Activated T-helper 2 cell treated with anti-CD3 and anti-CD28 coated beads, Interferon-gamma antibody, Interleukin-2, Interleukin-4, amounts not matched to agents 10 μg/mL and 5 μg/mL and 100 μg/mL, durations not matched to agents 14 hours and 24 hours and 36 hours (primary cell): ENCODE results near the gene SLC29A3. TPM values are rescaled to one million over a fixed set of nuclear protein-coding genes. Genes with fewer than 3 reads are reported as not detected.

Experiments used
- DNase-seq: peaks from one replicate; pipeline ENCODE4 v3.0.0; 2021; ENCODE audit warnings: low spot score
- H3K27ac Mint-ChIP-seq: one replicate; pipeline ENCODE4 v1.8.0; 2021; ENCODE audit warnings: mixed read lengths
- H3K27me3 Mint-ChIP-seq: one replicate; pipeline ENCODE4 v1.8.0; 2021; ENCODE audit warnings: low read depth, mixed read lengths
- H3K36me3 Mint-ChIP-seq: one replicate; pipeline ENCODE4 v1.8.0; 2021; ENCODE audit warnings: low read depth, mixed read lengths
- H3K4me1 Mint-ChIP-seq: one replicate; pipeline ENCODE4 v1.8.0; 2021; ENCODE audit warnings: low read depth, mixed read lengths
- H3K4me3 Mint-ChIP-seq: one replicate; pipeline ENCODE4 v1.8.0; 2021; ENCODE audit warnings: low read depth, mild to moderate bottlenecking, moderate library complexity, mixed read lengths
- H3K9me3 Mint-ChIP-seq: one replicate; pipeline ENCODE4 v1.8.0; 2021; ENCODE audit warnings: mixed read lengths
- intact Hi-C: fragments of 100-400 bp; cut with micrococcal nuclease; formaldehyde crosslinking; loops from one replicate; pipeline ENCODE4 v1.15.1; 2023
- total RNA-seq: library from RNA; stranded (reverse); gene quantifications from 2 replicates; pipeline ENCODE4 v1.2.3, GENCODE V29; 2022

Gene SLC29A3
- total RNA-seq, 1 donor from 2014 or later: 7.2 TPM

GRCh38 chr10:71365366-71365765, 46.3 kb downstream of the SLC29A3 start:
- Mint-ChIP-seq H3K27ac (no peak overlapping the region), H3K4me3 (no peak overlapping the region), H3K9me3 (no peaks in the 10 kb centered on the region), H3K36me3 (no peaks in the 10 kb centered on the region), H3K4me1 (peaks cover 7% of the 10 kb centered on the region), H3K27me3 (peaks cover 3% of the 10 kb centered on the region)
- intact Hi-C loops: no loop called here
- no peak for DNase-seq

GRCh38 chr10:71366690-71367089, 47.6 kb downstream of the SLC29A3 start:
- H3K4me3 Mint-ChIP-seq: no peak overlapping the region
- H3K27ac Mint-ChIP-seq: no peak overlapping the region
- H3K4me1 Mint-ChIP-seq: peaks cover 9% of the 10 kb centered on the region
- DNase-seq: no peak
- peaks cover 5% of the 10 kb centered on the region for H3K27me3 Mint-ChIP-seq
- H3K36me3 Mint-ChIP-seq: no peaks in the 10 kb centered on the region
- intact Hi-C loops: no loop called here
- H3K9me3 Mint-ChIP-seq: no peaks in the 10 kb centered on the region

- Mint-ChIP-seq H3K27ac (no peak overlapping the region), H3K36me3 (no peaks in the 10 kb centered on the region), H3K4me3 (no peak overlapping the region), H3K9me3 (no peaks in the 10 kb centered on the region), H3K4me1 (peaks cover 9% of the 10 kb centered on the region), H3K27me3 (peaks cover 8% of the 10 kb centered on the region)
- no peak for DNase-seq
- intact Hi-C loops: no loop called here
Measured at GRCh38 chr10:71367271-71367670, 48.2 kb downstream of the SLC29A3 start.

GRCh38 chr10:71368176-71368575, 49.1 kb downstream of the SLC29A3 start:
- Mint-ChIP-seq H3K27ac (no peak overlapping the region), H3K9me3 (no peaks in the 10 kb centered on the region), H3K4me3 (no peak overlapping the region), H3K36me3 (no peaks in the 10 kb centered on the region), H3K4me1 (peaks cover 9% of the 10 kb centered on the region), H3K27me3 (peaks cover 8% of the 10 kb centered on the region)
- no peak for DNase-seq
- intact Hi-C loops: no loop called here

- Mint-ChIP-seq H3K9me3 (no peaks in the 10 kb centered on the region), H3K27me3 (peaks cover 8% of the 10 kb centered on the region), H3K4me3 (no peak overlapping the region), H3K36me3 (no peaks in the 10 kb centered on the region), H3K27ac (no peak overlapping the region), H3K4me1 (peaks cover 9% of the 10 kb centered on the region)
- intact Hi-C loops: no loop called here
- no peak for DNase-seq
Measured at GRCh38 chr10:71368643-71369042, 49.6 kb downstream of the SLC29A3 start.

- H3K27ac Mint-ChIP-seq: no peak overlapping the region
- H3K4me1 Mint-ChIP-seq: peaks cover 5% of the 10 kb centered on the region
- H3K27me3 Mint-ChIP-seq: peaks cover 8% of the 10 kb centered on the region
- no peak for DNase-seq
- intact Hi-C loops: no loop called here
- H3K36me3 Mint-ChIP-seq: no peaks in the 10 kb centered on the region
- H3K9me3 Mint-ChIP-seq: no peaks in the 10 kb centered on the region
- no peak overlapping the region for H3K4me3 Mint-ChIP-seq
Measured at GRCh38 chr10:71369602-71370001, 50.5 kb downstream of the SLC29A3 start.

- Mint-ChIP-seq H3K27ac (no peak overlapping the region), H3K9me3 (no peaks in the 10 kb centered on the region), H3K4me1 (peaks cover 4% of the 10 kb centered on the region), H3K4me3 (no peak overlapping the region), H3K36me3 (no peaks in the 10 kb centered on the region), H3K27me3 (peaks cover 8% of the 10 kb centered on the region)
- intact Hi-C loops: no loop called here
- no peak for DNase-seq
Measured at GRCh38 chr10:71370031-71370430, 51.0 kb downstream of the SLC29A3 start.

- DNase-seq: no peak
- H3K4me1 Mint-ChIP-seq: peaks cover 9% of the 10 kb centered on the region
- H3K27ac Mint-ChIP-seq: no peak overlapping the region
Measured at GRCh38 chr10:71371750-71372166, 52.7 kb downstream of the SLC29A3 start.

GRCh38 chr10:71372882-71373495, 53.9 kb downstream of the SLC29A3 start:
- Mint-ChIP-seq H3K9me3 (no peaks in the 10 kb centered on the region), H3K27me3 (peaks cover 8% of the 10 kb centered on the region), H3K36me3 (no peaks in the 10 kb centered on the region), H3K27ac (no peak overlapping the region), H3K4me3 (no peak overlapping the region), H3K4me1 (peaks cover 11% of the 10 kb centered on the region)
- DNase-seq: no peak
- intact Hi-C loops: no loop called here

More at GRCh38 chr10:71371750-71372166, 52.7 kb downstream of the SLC29A3 start:
- peaks cover 8% of the 10 kb centered on the region for H3K27me3 Mint-ChIP-seq
- H3K9me3 Mint-ChIP-seq: no peaks in the 10 kb centered on the region
- intact Hi-C loops: no loop called here
- H3K36me3 Mint-ChIP-seq: no peaks in the 10 kb centered on the region
- no peak overlapping the region for H3K4me3 Mint-ChIP-seq

GRCh38 chr10:71374481-71375233, 55.6 kb downstream of the SLC29A3 start:
- H3K4me3 Mint-ChIP-seq: no peak overlapping the region
- H3K27ac Mint-ChIP-seq: no peak overlapping the region
- intact Hi-C loops: no loop called here
- peaks cover 11% of the 10 kb centered on the region for H3K4me1 Mint-ChIP-seq
- H3K9me3 Mint-ChIP-seq: no peaks in the 10 kb centered on the region
- H3K36me3 Mint-ChIP-seq: no peaks in the 10 kb centered on the region
- peaks cover 5% of the 10 kb centered on the region for H3K27me3 Mint-ChIP-seq
- no peak for DNase-seq

- no peak overlapping the region for H3K27ac Mint-ChIP-seq
- no peaks in the 10 kb centered on the region for H3K36me3 Mint-ChIP-seq
- intact Hi-C loops: no loop called here
- peaks cover 7% of the 10 kb centered on the region for H3K27me3 Mint-ChIP-seq
- no peak for DNase-seq
- H3K4me1 Mint-ChIP-seq: peaks cover 11% of the 10 kb centered on the region
- no peaks in the 10 kb centered on the region for H3K9me3 Mint-ChIP-seq
- peak overlapping the region; percentile 64 for H3K4me3 Mint-ChIP-seq
Measured at GRCh38 chr10:71375952-71376351, 56.9 kb downstream of the SLC29A3 start.

GRCh38 chr10:71378336-71379117, 59.5 kb downstream of the SLC29A3 start:
- no peaks in the 10 kb centered on the region for H3K9me3 Mint-ChIP-seq
- no peaks in the 10 kb centered on the region for H3K36me3 Mint-ChIP-seq
- no peak overlapping the region for H3K27ac Mint-ChIP-seq
- no peak overlapping the region for H3K4me3 Mint-ChIP-seq
- intact Hi-C loops: no loop called here
- peaks cover 2% of the 10 kb centered on the region for H3K27me3 Mint-ChIP-seq
- H3K4me1 Mint-ChIP-seq: peaks cover 9% of the 10 kb centered on the region
- no peak for DNase-seq
